H1 (cell line): Measurements from ENCODE around the gene BLOC1S4. TPM values are rescaled to one million over a fixed set of nuclear protein-coding genes. Genes with fewer than 3 reads are reported as not detected.

ENCODE experiments used
- CTCF ChIA-PET: fragments of 300-600 bp; sonication (Branson Sonifier 250); formaldehyde crosslinking; loops from one replicate; lab custom pipeline; 2021; ENCODE audit not compliant: partially characterized antibody; lab: Charles Lee
- POLR2A ChIA-PET: fragments of 300-600 bp; sonication (Branson Sonifier 250); formaldehyde crosslinking; loops from one replicate; lab custom pipeline; 2021; ENCODE audit warnings: inconsistent platforms; ENCODE audit not compliant: partially characterized antibody; lab: Charles Lee
- DNase-seq, 2 experiments: peaks; one replicate each; pipeline versions ENCODE4 v3.0.0 to v3.0.0-alpha.2; 2010 to 2022; ENCODE audit warnings: low spot score in 2 of 2, low read depth in 1 of 2, mixed read lengths in 1 of 2
- FAIRE-seq: peaks from 2 replicates; lab custom pipeline; 2011; peaks lifted over from hg19 to GRCh38; lab: Jason Lieb, UNC
- H2AFZ ChIP-seq: 2 replicates; pipeline ENCODE4 v1.8.1; 2012; ENCODE audit warnings: low read length, inconsistent platforms
- H2AK5ac ChIP-seq: 2 replicates; pipeline ENCODE4 v1.6.1; 2013; ENCODE audit warnings: low read depth, low read length
- H2BK120ac ChIP-seq: replicated peaks from 2 replicates; pipeline ENCODE3; 2013; ENCODE audit warnings: low read depth, low read length, inconsistent platforms
- H2BK12ac ChIP-seq: 2 replicates; pipeline ENCODE4 v1.6.1; 2013; ENCODE audit warnings: low read depth, low read length
- H2BK15ac ChIP-seq: 2 replicates; pipeline ENCODE4 v1.6.1; 2013; ENCODE audit warnings: low read length
- H2BK20ac ChIP-seq: 2 replicates; pipeline ENCODE4 v1.6.1; 2013; ENCODE audit warnings: low read length
- H2BK5ac ChIP-seq: 2 replicates; pipeline ENCODE4 v1.6.1; 2013; ENCODE audit warnings: low read depth, low read length
- H3K14ac ChIP-seq: 2 replicates; pipeline ENCODE4 v1.6.1; 2013; ENCODE audit warnings: inconsistent platforms; ENCODE audit not compliant: insufficient read length
- H3K18ac ChIP-seq: 2 replicates; pipeline ENCODE4 v1.6.1; 2013; ENCODE audit warnings: low read length; ENCODE audit errors: extremely low read depth
- H3K23ac ChIP-seq: 2 replicates; pipeline ENCODE4 v1.6.1; 2013; ENCODE audit warnings: inconsistent platforms; ENCODE audit not compliant: insufficient read length
- H3K23me2 ChIP-seq: 2 replicates; pipeline ENCODE4 v1.6.1; 2013; ENCODE audit warnings: low read depth, low read length
- H3K27ac ChIP-seq: 2 replicates; pipeline ENCODE4 v1.6.1; 2011; ENCODE audit warnings: low read depth, low read length, inconsistent platforms
- H3K27me3 ChIP-seq, 4 experiments: replicated peaks in 1 of 4; 1 replicate in 1 of 4; 2 replicates in 3 of 4; pipeline versions ENCODE4 v1.6.1 to v1.8.1; 2011 to 2013; ENCODE audit warnings: low read length in 3 of 4, mild to moderate bottlenecking in 3 of 4, inconsistent platforms in 2 of 4, mixed read lengths in 2 of 4, moderate library complexity in 1 of 4; ENCODE audit not compliant: control insufficient read depth in 3 of 4, insufficient read depth in 3 of 4; ENCODE audit errors: extremely low read depth in 1 of 4
- H3K36me3 ChIP-seq, 4 experiments: 2 replicates each; pipeline versions ENCODE4 v1.6.1 to v1.8.1; 2011 to 2013; ENCODE audit warnings: mild to moderate bottlenecking in 4 of 4, low read length in 3 of 4, moderate library complexity in 2 of 4, control low read depth in 1 of 4, inconsistent platforms in 1 of 4; ENCODE audit not compliant: insufficient read depth in 4 of 4, control insufficient read depth in 2 of 4
- H3K4ac ChIP-seq: replicated peaks from 2 replicates; pipeline ENCODE3; 2013; ENCODE audit warnings: low read length, low read depth, mixed read lengths, inconsistent platforms; ENCODE audit not compliant: insufficient read length
- H3K4me1 ChIP-seq, 4 experiments: replicated peaks in 1 of 4; 1 replicate in 1 of 4; 2 replicates in 3 of 4; pipeline versions ENCODE4 v1.6.1 to v1.8.1; 2011 to 2013; ENCODE audit warnings: low read length in 3 of 4, inconsistent platforms in 2 of 4, mixed read lengths in 1 of 4; ENCODE audit not compliant: insufficient read depth in 4 of 4, control insufficient read depth in 3 of 4
- H3K4me2 ChIP-seq, 2 experiments: 2 replicates each; pipeline versions ENCODE4 v1.6.1 to v1.8.1; 2011 to 2013; ENCODE audit warnings: low read depth in 2 of 2, low read length in 2 of 2, control low read depth in 1 of 2, inconsistent platforms in 1 of 2, mild to moderate bottlenecking in 1 of 2; ENCODE audit not compliant: insufficient read depth in 1 of 2
- H3K4me3 ChIP-seq, 4 experiments: fragments of 200-600, 300-600 bp in 1 of 4; sonication (generic), shearing (Covaris generic), sonication (Bioruptor Twin) in 1 of 4; 2 replicates each; pipeline versions ENCODE4 v1.5.1 to v1.8.1; 2011 to 2016; ENCODE audit warnings: low read length in 4 of 4, low read depth in 3 of 4, control low read depth in 2 of 4, inconsistent platforms in 2 of 4, mild to moderate bottlenecking in 2 of 4, mixed read lengths in 1 of 4, moderate library complexity in 1 of 4; ENCODE audit not compliant: insufficient read depth in 2 of 4; ENCODE audit errors: extremely low read depth in 1 of 4
- H3K56ac ChIP-seq: replicated peaks from 2 replicates; pipeline ENCODE3; 2013; ENCODE audit warnings: low read depth, mild to moderate bottlenecking, mixed read lengths, low read length, inconsistent platforms; ENCODE audit not compliant: insufficient read length
- H3K79me1 ChIP-seq: 2 replicates; pipeline ENCODE4 v1.6.1; 2013; ENCODE audit warnings: low read depth, low read length, control low read depth
- H3K79me2 ChIP-seq, 2 experiments: 2 replicates each; pipeline versions ENCODE4 v1.6.1 to v1.8.1; 2012 to 2013; ENCODE audit warnings: low read length in 2 of 2, mild to moderate bottlenecking in 2 of 2, inconsistent platforms in 1 of 2; ENCODE audit not compliant: insufficient read depth in 2 of 2, control insufficient read depth in 1 of 2
- H3K9ac ChIP-seq, 4 experiments: replicated peaks in 1 of 4; 1 replicate in 1 of 4; 2 replicates in 3 of 4; pipeline versions ENCODE4 v1.6.1 to v1.8.1; 2011 to 2013; ENCODE audit warnings: low read depth in 3 of 4, low read length in 3 of 4, control low read depth in 2 of 4, mild to moderate bottlenecking in 2 of 4, moderate library complexity in 2 of 4, inconsistent platforms in 1 of 4; ENCODE audit errors: extremely low read depth in 1 of 4
- H3K9me3 ChIP-seq, 2 experiments: 2 replicates each; pipeline versions ENCODE4 v1.6.1 to v1.8.1; 2012 to 2013; ENCODE audit warnings: mild to moderate bottlenecking in 2 of 2, moderate library complexity in 2 of 2, control low read depth in 1 of 2, inconsistent platforms in 1 of 2, low read depth in 1 of 2, low read length in 1 of 2, mixed read lengths in 1 of 2; ENCODE audit not compliant: insufficient read depth in 2 of 2
- H4K20me1 ChIP-seq, 2 experiments: replicated peaks in 1 of 2; 2 replicates each; pipeline versions ENCODE3 to v1.8.1; 2011 to 2013; ENCODE audit warnings: inconsistent platforms in 2 of 2, low read length in 2 of 2, mild to moderate bottlenecking in 1 of 2; ENCODE audit not compliant: insufficient read depth in 2 of 2, control insufficient read depth in 1 of 2
- H4K5ac ChIP-seq: 2 replicates; pipeline ENCODE4 v1.6.1; 2013; ENCODE audit warnings: low read length, low read depth, mixed read lengths, inconsistent platforms; ENCODE audit not compliant: insufficient read length
- H4K8ac ChIP-seq: 2 replicates; pipeline ENCODE4 v1.8.0; 2013; ENCODE audit warnings: mild to moderate bottlenecking, moderate library complexity, low read length, inconsistent platforms; ENCODE audit not compliant: insufficient read depth; ENCODE audit errors: extremely low read depth
- H4K91ac ChIP-seq: replicated peaks from 2 replicates; pipeline ENCODE3; 2013; ENCODE audit warnings: low read length, mixed read lengths, inconsistent platforms; ENCODE audit not compliant: insufficient read length
- ATF2 ChIP-seq: IDR thresholded peaks from 2 replicates; pipeline ENCODE4 v1.6.1; 2012; ENCODE audit warnings: low read length, inconsistent platforms
- WGBS, 2 experiments: shearing (Covaris generic) in 1 of 2; methylation state at CpG; one replicate each; pipeline versions ENCODE4 v1.1.6 to v1.1.7; 2013 to 2015; ENCODE audit warnings: low lambda C conversion rate in 2 of 2, mixed read lengths in 2 of 2, inconsistent platforms in 1 of 2, low coverage in 1 of 2, missing lambda C conversion rate in 1 of 2; ENCODE audit not compliant: insufficient replicate concordance in 2 of 2, insufficient coverage in 1 of 2, insufficient read length in 1 of 2; ENCODE audit errors: extremely low coverage in 1 of 2, missing lambda C conversion rate in 1 of 2; 5-methylcytosine and 5-hydroxymethylcytosine counted together
- polyA plus RNA-seq, 7 experiments: library from polyadenylated mRNA; depleted of rRNA in 3 of 7; stranded (reverse) in 5 of 7; unstranded in 2 of 7; fragments of >200 nt in 5 of 7; fragments of 200-250 nt in 2 of 7; gene quantifications; 1 replicate in 5 of 7; 2 replicates in 1 of 7; 4 replicates in 1 of 7; pipeline versions ENCODE4 v1.2.1 to v1.2.3, GENCODE V29; 2011 to 2013; ENCODE audit warnings: missing spikeins in 2 of 7, mixed read lengths in 2 of 7
- total RNA-seq: library from RNA; stranded (reverse); fragmentation: NEBNext Ultra II Directional; extraction: Animal tissue kit (Norgen Biotek cat#: 25700); gene quantifications from 2 replicates; pipeline ENCODE4 v1.2.1, GENCODE V29; 2021
- TF ChIP-seq, protein P1 (sequence below): IDR thresholded peaks from 2 replicates; pipeline ENCODE4 v1.6.1; 2012; ENCODE audit warnings: inconsistent platforms

The BLOC1S4 gene
- total and polyA plus RNA-seq, 2 of the 8 experiments (the other 6 are each of a cell fraction or from before 2014, with no cell fraction given), result 19.1 to 27.8 TPM

GRCh38 chr4:6727081-6727942 is 11.3 kb downstream of the BLOC1S4 start:
- H3K23ac ChIP-seq, result no peak overlapping the region
- H2BK12ac ChIP-seq, result 0 out of 2 replicates have a peak overlapping the region, but pooled peaks have one; percentile 53
- no peak overlapping the region for H3K14ac ChIP-seq
- WGBS, 2 experiments, result 66% methylated on average over 21 of the region's 31 CpGs; no CpG with 5 or more reads in 1 of the 2 experiments
- H2AFZ ChIP-seq, result no peak overlapping the region; the same call in 1 of the 2 replicates
- no peaks in the 10 kb centered on the region for H3K9me3 ChIP-seq
- no peaks in the 10 kb centered on the region for H3K79me2 ChIP-seq
- no peak overlapping the region for H2BK20ac ChIP-seq
- H2BK120ac ChIP-seq, result peak overlapping the region; percentile 70
- no peak overlapping the region for H2AK5ac ChIP-seq
- H2BK5ac ChIP-seq, result peak overlapping the region; percentile 75; the same call in 1 of the 2 replicates
- peaks cover 0 to 13% (median 6%) of the 10 kb centered on the region in 4 experiments; a peak in 5 of 7 replicates for H3K4me1 ChIP-seq
- peak overlapping the region; percentile 74 for H4K8ac ChIP-seq
- H3K27ac ChIP-seq, result no peak overlapping the region
- no peak for DNase-seq
- H3K4ac ChIP-seq, result no peak overlapping the region
- peak overlapping the region in 1 of 2 experiments; percentile 11; a peak in 2 of 4 replicates for H3K4me2 ChIP-seq
- H3K18ac ChIP-seq, result peak overlapping the region; percentile 71
- FAIRE-seq, result no peak
- CTCF ChIA-PET, result interaction anchor here (1.0 to 1.6 kb wide), 3 partner anchors 10 to 149 kb away, joined by 3 to 9 read pairs (median 3); no protein-coding TSS in a partner anchor
- H4K20me1 ChIP-seq, result peaks cover 0 to 6% of the 10 kb centered on the region in 2 experiments
- H3K4me3 ChIP-seq, result no peak overlapping the region
- H3K79me1 ChIP-seq, result no peaks in the 10 kb centered on the region
- no peak overlapping the region for H3K9ac ChIP-seq
- no peaks in the 10 kb centered on the region; a peak in 1 of 8 replicates for H3K36me3 ChIP-seq
- TF ChIP-seq ATF2, result no peak
- TF ChIP-seq, protein P1, sequence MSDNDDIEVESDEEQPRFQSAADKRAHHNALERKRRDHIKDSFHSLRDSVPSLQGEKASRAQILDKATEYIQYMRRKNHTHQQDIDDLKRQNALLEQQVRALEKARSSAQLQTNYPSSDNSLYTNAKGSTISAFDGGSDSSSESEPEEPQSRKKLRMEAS, result peak; percentile 71; the same call in 1 of the 2 replicates
- H3K27me3 ChIP-seq, result no peaks in the 10 kb centered on the region
- peaks cover 9% of the 10 kb centered on the region for H3K23me2 ChIP-seq
- H2BK15ac ChIP-seq, result peak overlapping the region; percentile 81; the same call in 1 of the 2 replicates
- H4K91ac ChIP-seq, result peak overlapping the region; percentile 98
- POLR2A ChIA-PET, result interaction anchor here (1.7 kb wide), 1 partner anchor 21 kb away, joined by 4 read pairs; no protein-coding TSS in a partner anchor
- no peak overlapping the region for H3K56ac ChIP-seq
- H4K5ac ChIP-seq, result no peak overlapping the region
